SK-N-SH (cell line): Measurements from ENCODE around the gene NKAPL. TPM values are rescaled to one million over a fixed set of nuclear protein-coding genes. Genes with fewer than 3 reads are reported as not detected.

Source experiments
- CTCF ChIA-PET: fragments of 300-600, 350-600 bp; formaldehyde crosslinking; extraction: SDS; loops from one replicate; lab custom pipeline; 2021; lab: Yijun Ruan, JAX
- POLR2A ChIA-PET: fragments of 350-600 bp; sonication (Branson Sonifier 250); formaldehyde crosslinking; extraction: SDS; loops from one replicate; lab custom pipeline; 2020; ENCODE audit warnings: antibody characterized with exemption, inconsistent platforms; lab: Yijun Ruan, JAX
- DNase-seq: peaks from one replicate; pipeline ENCODE4 v3.0.0; 2012
- H2AFZ ChIP-seq: fragments of 200-600 bp; sonication (generic); 2 replicates; pipeline ENCODE4 v1.8.1; 2016; ENCODE audit warnings: antibody characterized with exemption, mild to moderate bottlenecking, low read depth
- H3F3A ChIP-seq: fragments of 200-600 bp; sonication (generic); replicated peaks from 2 replicates; pipeline ENCODE3; 2016; ENCODE audit warnings: antibody characterized with exemption, mild to moderate bottlenecking; ENCODE audit not compliant: insufficient read depth
- H3K27ac ChIP-seq, 2 experiments: fragments of 200-500 bp in 1 of 2; fragments of 200-600 bp in 1 of 2; sonication (Bioruptor generic) in 1 of 2; sonication (generic), shearing (Covaris generic) in 1 of 2; 2 replicates each; pipeline versions ENCODE4 v1.5.1 to v1.6.1; 2014 to 2016; ENCODE audit warnings: low read depth in 2 of 2, inconsistent platforms in 1 of 2, low read length in 1 of 2, mild to moderate bottlenecking in 1 of 2, mixed read lengths in 1 of 2
- H3K27me3 ChIP-seq: fragments of 200-600 bp; sonication (generic), shearing (Covaris generic); 2 replicates; pipeline ENCODE4 v1.6.1; 2016; ENCODE audit warnings: mixed run types; ENCODE audit not compliant: insufficient read depth
- H3K36me3 ChIP-seq, 2 experiments: fragments of 200-500 bp in 1 of 2; fragments of 200-600 bp in 1 of 2; sonication (Bioruptor generic) in 1 of 2; sonication (generic) in 1 of 2; replicated peaks in 1 of 2; 2 replicates each; pipeline versions ENCODE3 to v1.5.1; 2014 to 2016; ENCODE audit warnings: low read length in 1 of 2, mild to moderate bottlenecking in 1 of 2; ENCODE audit not compliant: insufficient read depth in 2 of 2, control insufficient read depth in 1 of 2
- H3K4me1 ChIP-seq, 2 experiments: fragments of 200-500 bp in 1 of 2; fragments of 200-600 bp in 1 of 2; sonication (Bioruptor generic) in 1 of 2; sonication (generic), shearing (Covaris generic) in 1 of 2; 2 replicates each; pipeline versions ENCODE4 v1.5.1 to v1.6.1; 2014 to 2016; ENCODE audit warnings: low read depth in 1 of 2, low read length in 1 of 2, mixed run types in 1 of 2; ENCODE audit not compliant: insufficient read depth in 2 of 2, control insufficient read depth in 1 of 2
- H3K4me2 ChIP-seq: fragments of 200-600 bp; sonication (generic), shearing (Covaris generic); 2 replicates; pipeline ENCODE4 v1.6.1; 2017; ENCODE audit warnings: mixed run types
- H3K4me3 ChIP-seq, 2 experiments: fragments of 200-500 bp in 1 of 2; fragments of 200-600 bp in 1 of 2; sonication (Bioruptor generic) in 1 of 2; sonication (generic), shearing (Covaris generic) in 1 of 2; 2 replicates each; pipeline versions ENCODE4 v1.5.1 to v1.8.1; 2014 to 2016; ENCODE audit warnings: low read depth in 2 of 2, inconsistent platforms in 1 of 2, low read length in 1 of 2, mild to moderate bottlenecking in 1 of 2, mixed read lengths in 1 of 2, moderate library complexity in 1 of 2
- H3K79me2 ChIP-seq: fragments of 200-600 bp; sonication (generic); 2 replicates; pipeline ENCODE4 v1.8.1; 2017; ENCODE audit warnings: mild to moderate bottlenecking; ENCODE audit not compliant: insufficient read depth
- H3K9ac ChIP-seq: fragments of 200-600 bp; sonication (generic); 2 replicates; pipeline ENCODE4 v1.6.1; 2017; ENCODE audit warnings: mixed run types
- H3K9me2 ChIP-seq: fragments of 200-600 bp; sonication (generic); 2 replicates; pipeline ENCODE4 v1.6.1; 2017; ENCODE audit warnings: mixed run types
- H3K9me3 ChIP-seq: fragments of 200-600 bp; sonication (generic); 2 replicates; pipeline ENCODE4 v1.6.1; 2017; ENCODE audit warnings: mixed run types, mild to moderate bottlenecking, moderate library complexity
- H4K20me1 ChIP-seq: fragments of 200-600 bp; sonication (generic); 2 replicates; pipeline ENCODE4 v1.6.1; 2017; ENCODE audit warnings: mild to moderate bottlenecking, mixed run types; ENCODE audit not compliant: insufficient read depth
- CTCF ChIP-seq: fragments of 200-600 bp; sonication (generic); IDR thresholded peaks from 2 replicates; pipeline ENCODE4 v1.6.1; 2017; ENCODE audit warnings: antibody characterized with exemption, mild to moderate bottlenecking, moderate library complexity
- ELF1 ChIP-seq: IDR thresholded peaks from 2 replicates; pipeline ENCODE4 v1.4.0; 2012
- JUND ChIP-seq: IDR thresholded peaks from 2 replicates; pipeline ENCODE4 v1.4.0; 2012
- POLR2AphosphoS5 ChIP-seq: IDR thresholded peaks from 2 replicates; pipeline ENCODE4 v1.6.1; 2012; ENCODE audit warnings: low read depth, low read length
- RCOR1 ChIP-seq: fragments of 150-350 bp; IDR thresholded peaks from 2 replicates; pipeline ENCODE4 v1.6.1; 2017; ENCODE audit warnings: antibody characterized with exemption, low read length
- RFX5 ChIP-seq: IDR thresholded peaks from 2 replicates; pipeline ENCODE4 v1.6.1; 2012; ENCODE audit warnings: mild to moderate bottlenecking, improper control_type of control experiment, low read length
- SIN3A ChIP-seq: IDR thresholded peaks from 2 replicates; pipeline ENCODE4 v1.6.1; 2012; ENCODE audit warnings: low read depth, mild to moderate bottlenecking, low read length, moderate library complexity, borderline replicate concordance
- SMC3 ChIP-seq: IDR thresholded peaks from 2 replicates; pipeline ENCODE4 v1.6.1; 2012; ENCODE audit warnings: low read depth, low read length, improper control_type of control experiment
- TEAD4 ChIP-seq: IDR thresholded peaks from 2 replicates; pipeline ENCODE4 v1.4.0; 2012; ENCODE audit warnings: mild to moderate bottlenecking, borderline replicate concordance; ENCODE audit not compliant: insufficient read depth
- USF1 ChIP-seq: IDR thresholded peaks from 2 replicates; pipeline ENCODE4 v1.4.0; 2012; ENCODE audit warnings: low read depth, borderline replicate concordance
- WGBS: methylation state at CpG from one replicate; pipeline ENCODE4 v1.1.6; 2017; ENCODE audit warnings: low lambda C conversion rate; 5-methylcytosine and 5-hydroxymethylcytosine counted together
- polyA plus RNA-seq, 3 experiments: library from polyadenylated mRNA; depleted of rRNA; stranded (reverse); fragments of >200 nt; gene quantifications; 2 replicates each; pipeline ENCODE4 v1.2.3, GENCODE V29; 2012

NKAPL gene
- polyA plus RNA-seq, 1 of the 3 experiments (the other 2 are of a cell fraction) = not detected

GRCh38 chr6:28291573-28291972 is 32.5 kb downstream of the NKAPL start:
- Histone ChIP-seq H3K9me2 (no peaks in the 10 kb centered on the region), H3K4me1 (no peaks in the 10 kb centered on the region), H3K79me2 (no peaks in the 10 kb centered on the region), H3K4me2 (no peak overlapping the region), H3K36me3 (peaks cover 26 to 44% of the 10 kb centered on the region in 2 experiments), H3F3A (no peaks in the 10 kb centered on the region), H3K9me3 (no peaks in the 10 kb centered on the region), H2AFZ (no peak overlapping the region), H3K27ac (no peak overlapping the region), H4K20me1 (no peaks in the 10 kb centered on the region), H3K9ac (no peak overlapping the region), H3K27me3 (no peaks in the 10 kb centered on the region), H3K4me3 (no peak overlapping the region)
- ChIA-PET CTCF (no interaction called here), POLR2A (no interaction called here)
- TF ChIP-seq USF1 = no peak
- no peak for TF ChIP-seq TEAD4
- TF ChIP-seq JUND = no peak
- TF ChIP-seq ELF1 = no peak
- no peak for TF ChIP-seq CTCF
- no peak for TF ChIP-seq SMC3
- no peak for TF ChIP-seq RFX5
- no peak for DNase-seq

GRCh38 chr6:28295326-28295725 is 36.2 kb downstream of the NKAPL start:
- H3K9me2 ChIP-seq = no peaks in the 10 kb centered on the region

GRCh38 chr6:28296520-28297060 is 37.5 kb downstream of the NKAPL start:
- no peak for DNase-seq
- POLR2A ChIA-PET = no interaction called here
- CTCF ChIA-PET = no interaction called here
- H3K4me1 ChIP-seq = no peaks in the 10 kb centered on the region
- H3K36me3 ChIP-seq = peaks cover 20 to 29% of the 10 kb centered on the region in 2 experiments
- no peaks in the 10 kb centered on the region for H3K9me2 ChIP-seq
- H3K79me2 ChIP-seq = no peaks in the 10 kb centered on the region
- H2AFZ ChIP-seq = no peak overlapping the region
- no peaks in the 10 kb centered on the region for H3K9me3 ChIP-seq
- no peak overlapping the region for H3K27ac ChIP-seq
- no peaks in the 10 kb centered on the region for H3F3A ChIP-seq
- no peaks in the 10 kb centered on the region for H3K27me3 ChIP-seq
- TF ChIP-seq SIN3A (no peak), POLR2AphosphoS5 (no peak)
- H3K4me3 ChIP-seq = no peak overlapping the region
- 97% methylated on average over 7 of the region's 7 CpGs for WGBS
- no peak overlapping the region for H3K9ac ChIP-seq
- no peaks in the 10 kb centered on the region for H4K20me1 ChIP-seq
- no peak overlapping the region for H3K4me2 ChIP-seq

More at GRCh38 chr6:28295326-28295725, 36.2 kb downstream of the NKAPL start:
- POLR2A ChIA-PET = no interaction called here
- no peak for DNase-seq
- H3K4me3 ChIP-seq = no peak overlapping the region
- H3K27ac ChIP-seq = no peak overlapping the region
- H4K20me1 ChIP-seq = no peaks in the 10 kb centered on the region
- peaks cover 11 to 28% of the 10 kb centered on the region in 2 experiments for H3K36me3 ChIP-seq
- no peak overlapping the region for H3K9ac ChIP-seq
- H3K79me2 ChIP-seq = no peaks in the 10 kb centered on the region
- no peak overlapping the region for H2AFZ ChIP-seq
- H3K4me1 ChIP-seq = no peaks in the 10 kb centered on the region
- WGBS = 96% methylated on average over 5 of the region's 5 CpGs
- H3F3A ChIP-seq = no peaks in the 10 kb centered on the region
- H3K27me3 ChIP-seq = no peaks in the 10 kb centered on the region
- no peak for TF ChIP-seq RCOR1
- TF ChIP-seq, all 33 proteins: peak for 0
- Histone ChIP-seq H3K4me2 (no peak overlapping the region), H3K9me3 (no peaks in the 10 kb centered on the region)
- CTCF ChIA-PET = interaction anchor here (1.7 kb wide), 1 partner anchor 10 kb away, joined by 4 read pairs; no protein-coding TSS in a partner anchor
